DMS53 treated with DMSO at 0.1 percent for 48 hours (cell line): ENCODE data around the gene ASB10.

Source experiments
- DNase-seq: peaks from one replicate; lab custom pipeline; 2025; ENCODE audit not compliant: unreplicated experiment; lab: John Stamatoyannopoulos, UW

ASB10 gene

GRCh38 chr7:151189038-151189437, 2.0 kb upstream of the ASB10 start:
- no peak for DNase-seq

GRCh38 chr7:151188252-151188542, 1.1 kb upstream of the ASB10 start:
- DNase-seq = no peak

GRCh38 chr7:151187409-151188251, 580 bp upstream of the ASB10 start:
- DNase-seq = no peak

GRCh38 chr7:151185762-151186639, 1.0 kb downstream of the ASB10 start:
- DNase-seq = no peak

- no peak for DNase-seq
These were observed 6.0 kb downstream of the ASB10 start for GRCh38 chr7:151181011-151181431.

- DNase-seq = no peak
These were observed 7.1 kb downstream of the ASB10 start for GRCh38 chr7:151179946-151180345.

GRCh38 chr7:151179287-151179860, 7.7 kb downstream of the ASB10 start:
- DNase-seq = no peak

GRCh38 chr7:151178831-151179230, 8.2 kb downstream of the ASB10 start:
- DNase-seq = no peak

GRCh38 chr7:151178236-151178635, 8.8 kb downstream of the ASB10 start:
- DNase-seq = no peak

- DNase-seq = no peak
These were observed 9.7 kb downstream of the ASB10 start for GRCh38 chr7:151177310-151177709.

- no peak for DNase-seq
These were observed 10.6 kb downstream of the ASB10 start for GRCh38 chr7:151176401-151176800.

- DNase-seq = peak; percentile 52
These were observed 11.2 kb downstream of the ASB10 start for GRCh38 chr7:151175793-151176311.

GRCh38 chr7:151175047-151175792, 11.8 kb downstream of the ASB10 start:
- no peak for DNase-seq

- DNase-seq = peak; percentile 46
These were observed 12.6 kb downstream of the ASB10 start for GRCh38 chr7:151174246-151175046.

GRCh38 chr7:151173386-151174245, 13.4 kb downstream of the ASB10 start:
- no peak for DNase-seq

GRCh38 chr7:151172273-151173141, 14.5 kb downstream of the ASB10 start:
- peak; percentile 84 for DNase-seq

- DNase-seq = no peak
These were observed 18.3 kb downstream of the ASB10 start for GRCh38 chr7:151168787-151169162.
